ENCODE data around the gene IL1R2.

IL1R2 gene

DNA sequence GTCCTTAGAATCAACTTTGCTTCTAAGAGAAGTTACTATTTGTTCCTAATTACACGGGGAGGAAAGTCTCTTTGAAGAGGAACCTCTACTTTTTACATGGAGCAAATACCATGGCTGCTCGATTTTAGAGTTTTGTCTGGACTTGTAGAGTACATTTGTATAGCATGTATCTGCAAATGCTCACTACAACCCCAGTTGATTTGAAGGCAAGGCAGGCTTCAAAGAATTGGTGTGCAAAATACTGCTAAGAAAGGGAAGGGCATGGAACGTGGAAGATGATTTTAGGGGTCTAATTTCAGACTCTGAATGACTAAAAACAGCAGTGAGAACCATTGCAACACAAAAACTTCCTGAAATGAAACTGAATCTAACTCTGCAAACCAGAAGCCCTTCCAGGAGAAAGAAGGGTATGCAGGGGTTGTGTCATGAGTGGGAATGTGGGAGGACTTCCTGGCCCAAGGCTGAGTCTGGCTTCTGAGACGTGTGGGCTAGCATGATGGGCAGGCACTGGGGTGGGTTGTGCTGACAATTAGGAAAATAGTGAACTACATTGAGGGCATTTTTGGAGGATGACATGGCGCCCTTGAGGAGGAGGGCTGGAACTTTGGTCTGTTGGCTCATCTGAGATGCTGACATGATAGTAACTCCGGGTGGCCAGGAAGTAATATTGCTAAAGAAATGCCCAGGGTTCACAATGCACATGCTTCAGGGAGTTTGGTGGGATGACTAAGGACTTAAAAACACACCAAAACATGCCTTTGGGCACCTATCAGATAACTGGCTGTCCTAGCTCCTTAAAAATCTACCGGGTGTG lies 18.9 kb upstream of the IL1R2 start:
- peak; percentile 16 for DNase-seq
- in situ Hi-C loops (cut with MboI; ENCODE audit: low pct_unique_long_range_greater_than_20kb, low sequenced_read_pairs), result no loop called here

DNA sequence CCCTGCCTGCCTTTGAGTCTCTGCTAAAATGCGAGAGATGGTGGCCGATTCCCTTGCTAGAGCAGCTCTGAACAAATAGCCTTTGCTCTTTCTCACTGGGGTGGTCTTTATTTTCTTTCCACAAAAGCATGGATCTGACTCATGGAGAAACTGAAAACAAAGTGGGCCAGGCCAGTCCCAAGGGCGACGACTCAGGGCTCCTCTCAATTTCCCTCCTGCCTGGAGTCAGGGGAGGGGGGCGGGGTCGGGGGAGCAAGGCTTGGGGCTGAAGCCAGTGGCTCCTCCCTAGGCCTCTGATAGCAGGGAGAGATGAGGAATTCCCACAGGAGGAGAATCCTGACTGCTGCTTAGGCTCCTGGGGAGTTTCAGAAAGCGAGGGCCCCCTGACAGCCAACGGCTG lies 17.1 kb upstream of the IL1R2 start:
- in situ Hi-C loops (cut with MboI; ENCODE audit: low pct_unique_long_range_greater_than_20kb, low sequenced_read_pairs), result no loop called here

DNA sequence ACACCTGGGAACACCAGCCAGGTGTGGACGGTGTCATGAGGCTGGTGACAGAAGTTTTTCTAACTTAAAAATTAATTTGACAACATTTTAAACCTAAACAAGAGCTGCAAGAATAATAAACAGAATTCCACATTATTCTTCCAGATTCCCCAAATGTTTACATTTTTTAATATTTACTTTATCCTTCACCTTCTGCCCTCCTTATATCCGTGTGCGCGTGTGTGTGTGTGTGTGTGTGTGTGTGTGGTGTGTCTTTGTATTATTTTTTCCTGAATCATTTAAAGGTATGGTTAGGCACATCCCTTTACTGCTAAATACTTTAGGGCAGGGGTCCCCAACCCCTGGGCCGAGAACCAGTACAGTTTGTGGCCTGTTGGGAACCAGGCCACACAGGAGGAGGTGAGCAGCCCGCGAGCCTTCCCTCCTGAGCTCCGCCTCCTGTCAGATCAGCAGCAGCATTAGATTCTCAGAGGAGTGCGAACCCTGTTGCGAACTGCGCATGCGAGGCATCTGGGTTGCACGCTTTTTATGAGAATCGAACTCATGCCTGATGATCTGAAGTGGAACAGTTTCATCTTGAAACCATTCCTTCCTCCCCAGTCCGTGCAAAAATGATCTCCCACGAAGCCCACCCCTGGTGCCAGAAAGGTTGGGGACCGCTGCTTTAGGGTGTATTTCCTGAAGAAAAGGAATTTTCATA lies 16.4 kb upstream of the IL1R2 start:
- in situ Hi-C loops (cut with MboI; ENCODE audit: low pct_unique_long_range_greater_than_20kb, low sequenced_read_pairs), result no loop called here
- DNase-seq, result no peak

More for the DNA sequence above, 17.1 kb upstream of the IL1R2 start:
- no peak for DNase-seq

DNA sequence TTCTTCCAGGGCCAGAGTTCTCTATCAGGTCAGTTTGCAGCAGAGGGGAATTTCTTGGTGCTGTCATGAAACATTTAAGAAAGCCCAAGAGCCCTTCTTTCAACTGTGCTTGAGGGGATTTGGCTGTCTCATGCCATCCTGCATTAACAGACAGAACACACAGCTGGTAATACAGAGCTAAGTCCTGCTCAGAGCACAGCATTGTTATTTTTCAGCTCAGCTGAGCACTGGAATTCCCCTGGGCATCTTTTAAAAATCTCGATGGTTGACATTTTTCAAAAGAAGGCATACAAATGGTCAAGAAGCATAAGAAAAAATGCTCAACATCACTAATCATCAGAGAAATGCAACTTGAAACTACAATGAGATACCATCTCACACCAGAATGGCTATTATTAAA lies 14.9 kb upstream of the IL1R2 start:
- in situ Hi-C loops (cut with MboI; ENCODE audit: low pct_unique_long_range_greater_than_20kb, low sequenced_read_pairs), result no loop called here
- DNase-seq, result no peak

DNA sequence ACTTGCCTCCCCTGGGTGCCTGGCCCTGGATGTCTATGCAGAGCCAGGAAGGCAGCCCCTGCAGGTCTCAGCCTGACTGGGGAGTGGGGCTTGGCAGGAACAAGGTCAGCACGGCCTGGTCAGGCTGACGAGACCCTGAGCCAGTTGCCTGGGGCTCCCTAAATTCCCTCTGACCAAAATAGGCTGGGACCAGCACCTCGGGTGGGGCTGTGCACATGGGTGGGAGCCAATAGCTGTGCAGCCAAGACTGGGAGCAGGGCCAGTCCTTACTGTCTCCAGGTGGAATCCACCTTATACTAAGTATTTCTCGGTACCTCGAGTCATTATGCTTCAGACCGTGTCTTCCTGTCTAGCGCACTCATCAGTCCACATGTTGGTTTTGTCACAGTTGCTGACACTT lies 11.4 kb upstream of the IL1R2 start:
- DNase-seq, result no peak
- in situ Hi-C loops (cut with MboI; ENCODE audit: low pct_unique_long_range_greater_than_20kb, low sequenced_read_pairs), result no loop called here

DNA sequence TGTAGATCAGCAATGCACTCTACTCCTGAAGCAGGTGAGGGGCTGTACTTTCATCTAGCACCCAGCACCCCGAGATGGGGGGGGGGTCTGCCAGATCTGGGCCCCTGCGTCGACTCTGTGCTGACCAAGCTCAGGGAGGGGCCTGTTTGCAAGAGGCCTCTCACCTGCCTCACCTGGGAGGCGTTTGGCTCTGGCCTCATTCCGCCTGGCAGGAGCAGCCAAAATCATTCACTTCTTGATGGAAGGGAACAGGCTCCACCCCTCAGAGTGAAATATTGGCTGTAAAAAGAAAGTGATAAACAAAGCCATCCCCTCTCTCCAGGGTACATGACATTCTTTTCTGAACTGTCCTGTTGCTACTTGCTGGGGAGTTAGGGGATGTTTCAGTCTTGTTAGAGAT lies 10.7 kb upstream of the IL1R2 start:
- DNase-seq, result no peak
- in situ Hi-C loops (cut with MboI; ENCODE audit: low pct_unique_long_range_greater_than_20kb, low sequenced_read_pairs), result no loop called here

DNA sequence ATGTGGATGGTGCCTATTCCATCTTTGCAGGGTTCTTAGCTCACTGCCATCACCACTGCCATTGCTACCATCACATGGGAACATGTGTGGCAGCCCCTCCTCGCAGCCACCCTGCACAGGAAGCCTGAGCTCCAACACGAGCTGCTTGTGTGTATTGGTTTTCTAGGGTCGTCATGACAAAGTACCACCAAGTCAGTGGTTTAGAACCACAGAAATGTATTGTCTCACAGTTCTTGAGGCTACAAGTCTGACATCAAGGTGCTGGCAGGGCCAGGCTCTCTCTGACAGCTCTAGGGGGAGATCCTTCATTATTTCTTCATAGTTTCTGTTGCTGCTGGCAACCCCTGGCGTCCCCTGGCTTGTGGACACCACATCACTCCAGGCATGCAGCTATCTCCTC lies 10.3 kb upstream of the IL1R2 start:
- in situ Hi-C loops (cut with MboI; ENCODE audit: low pct_unique_long_range_greater_than_20kb, low sequenced_read_pairs), result no loop called here
- no peak for DNase-seq

DNA sequence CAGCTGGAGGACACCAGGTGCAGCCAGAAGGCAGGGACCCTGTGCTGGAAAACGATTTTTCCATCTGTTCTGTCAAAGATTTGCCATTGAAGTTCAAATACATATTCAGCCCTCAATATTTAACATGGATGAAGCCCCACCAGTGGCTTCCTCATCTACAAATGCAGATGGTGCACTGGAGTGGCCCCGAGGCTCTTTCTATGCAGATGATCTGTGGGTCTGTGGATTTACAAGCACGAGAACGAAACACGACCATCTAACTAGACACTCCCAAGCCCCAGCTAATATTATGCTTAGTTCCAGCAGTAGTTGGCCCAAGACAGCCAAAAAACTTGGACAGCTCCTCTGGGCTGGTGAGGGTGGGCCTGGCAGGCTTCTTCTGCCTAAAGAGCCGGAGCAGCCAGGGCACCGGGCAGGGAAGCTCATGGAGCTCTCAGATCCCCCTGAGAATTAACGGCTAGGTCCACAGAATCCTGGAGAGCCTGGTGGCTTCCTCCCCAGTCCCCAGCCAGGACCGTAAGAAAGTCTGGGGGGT lies 9.2 kb upstream of the IL1R2 start:
- no peak for DNase-seq
- in situ Hi-C loops (cut with MboI; ENCODE audit: low pct_unique_long_range_greater_than_20kb, low sequenced_read_pairs), result no loop called here

DNA sequence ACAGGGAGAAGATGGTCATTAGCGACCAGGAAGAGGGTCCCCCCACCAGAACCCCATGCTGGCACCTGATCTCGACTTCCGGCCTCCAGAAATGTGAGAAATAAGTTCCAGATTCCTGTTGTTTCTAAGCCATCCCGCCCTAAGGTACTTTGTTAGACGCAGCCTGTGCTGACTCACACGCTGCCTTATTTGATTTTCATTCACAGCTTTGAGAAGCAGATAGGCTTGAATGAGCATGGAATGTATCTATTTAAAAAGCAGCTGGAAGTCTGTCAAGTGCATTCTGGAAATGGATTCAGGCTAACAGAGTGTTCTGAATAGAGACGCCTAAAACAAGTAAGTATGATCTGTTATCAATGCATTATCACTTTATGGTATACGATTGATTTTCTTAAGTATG lies 8.3 kb upstream of the IL1R2 start:
- no peak for DNase-seq
- in situ Hi-C loops (cut with MboI; ENCODE audit: low pct_unique_long_range_greater_than_20kb, low sequenced_read_pairs), result no loop called here

DNA sequence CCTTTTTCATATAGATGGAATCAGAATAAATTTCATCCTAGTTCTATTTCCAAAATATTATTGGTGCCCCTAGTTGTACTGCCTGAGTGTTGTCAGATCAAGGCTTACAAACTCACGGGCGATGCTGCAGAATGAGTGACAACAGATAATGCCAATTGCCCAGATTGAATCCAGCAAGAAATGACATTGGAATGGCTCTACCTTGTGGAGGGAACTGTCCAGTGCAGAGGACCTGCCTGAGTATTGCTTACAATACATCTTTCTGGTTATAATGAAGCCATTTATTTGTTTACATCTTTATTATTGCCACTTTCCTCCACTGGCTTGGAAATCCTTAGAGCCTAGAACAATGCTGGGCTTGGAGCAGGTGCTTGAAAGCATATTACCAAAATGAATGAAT lies 7.8 kb upstream of the IL1R2 start:
- peak; percentile 8 for DNase-seq
- in situ Hi-C loops (cut with MboI; ENCODE audit: low pct_unique_long_range_greater_than_20kb, low sequenced_read_pairs), result no loop called here

DNA sequence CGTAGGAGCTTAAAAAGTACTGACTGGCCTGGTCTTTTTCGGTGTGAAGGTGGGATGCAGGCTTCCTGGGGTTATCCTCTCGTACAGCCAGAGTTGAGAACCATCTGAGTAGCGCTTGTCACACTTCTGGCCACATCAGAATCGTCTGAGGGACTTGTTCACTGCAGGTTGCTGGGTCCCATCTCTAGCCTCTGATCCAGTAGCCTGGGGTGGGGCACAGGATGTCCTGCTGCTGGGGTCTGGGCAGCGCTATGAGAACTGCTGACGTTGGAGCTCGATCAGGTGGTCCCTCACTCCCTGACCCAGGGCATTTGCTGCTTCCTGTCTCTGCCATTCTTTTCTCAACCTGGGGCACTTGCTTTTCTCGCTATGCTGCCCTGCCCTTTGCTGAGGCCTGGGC lies 7.1 kb upstream of the IL1R2 start:
- in situ Hi-C loops (cut with MboI; ENCODE audit: low pct_unique_long_range_greater_than_20kb, low sequenced_read_pairs), result no loop called here
- no peak for DNase-seq

DNA sequence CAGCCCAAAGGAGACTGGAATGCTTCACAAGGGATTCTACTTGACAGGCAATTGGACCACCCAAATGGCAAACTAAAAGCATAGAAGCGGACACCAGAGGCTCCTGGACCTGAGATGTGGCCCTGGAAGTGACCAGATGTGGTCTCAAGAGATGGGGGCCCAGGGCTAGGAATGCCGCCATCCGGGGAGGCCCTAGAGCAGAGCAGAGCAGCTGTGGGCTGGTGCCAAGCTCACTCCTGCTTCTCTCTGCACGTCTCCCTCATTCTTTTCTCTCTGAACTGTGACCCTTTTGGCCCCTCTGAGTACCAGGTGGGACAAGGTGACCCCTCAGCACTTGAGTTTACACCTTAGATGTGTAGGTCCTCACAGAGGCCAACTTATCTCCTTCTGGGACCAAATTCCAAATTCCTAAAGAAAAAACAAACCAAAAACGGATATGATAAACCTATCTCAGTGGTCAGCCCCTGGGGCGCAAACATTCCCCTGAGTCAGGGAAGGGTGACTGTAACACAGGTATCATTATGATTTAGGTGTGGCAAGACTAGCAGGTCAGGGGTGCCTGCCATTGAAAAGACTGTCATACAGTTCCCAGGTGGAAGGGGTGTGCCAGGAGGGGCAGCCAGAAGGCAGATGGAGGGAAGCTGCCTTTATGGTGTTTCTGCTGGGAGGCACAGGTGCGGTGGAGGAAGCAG lies 6.5 kb upstream of the IL1R2 start:
- in situ Hi-C loops (cut with MboI; ENCODE audit: low pct_unique_long_range_greater_than_20kb, low sequenced_read_pairs), result no loop called here
- no peak for DNase-seq

DNA sequence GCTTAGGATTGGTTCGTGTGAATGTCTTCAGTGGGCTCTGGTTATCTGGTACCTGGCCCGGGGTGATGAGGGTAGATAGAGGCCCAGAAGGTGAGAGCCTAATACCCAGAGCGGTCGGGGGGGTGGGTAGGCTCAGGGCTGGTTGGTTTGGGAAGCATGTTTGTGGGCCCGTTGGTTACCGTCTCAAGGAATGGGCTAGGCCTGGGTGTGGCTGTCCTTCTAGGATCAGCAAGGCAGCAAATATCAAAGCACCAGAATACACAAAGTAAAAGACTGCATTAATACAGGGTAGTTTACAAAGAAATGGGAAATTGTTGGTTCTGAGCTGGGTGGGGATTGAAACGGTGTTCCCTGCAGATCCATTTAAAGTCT lies 6.0 kb upstream of the IL1R2 start:
- in situ Hi-C loops (cut with MboI; ENCODE audit: low pct_unique_long_range_greater_than_20kb, low sequenced_read_pairs), result no loop called here
- no peak for DNase-seq

DNA sequence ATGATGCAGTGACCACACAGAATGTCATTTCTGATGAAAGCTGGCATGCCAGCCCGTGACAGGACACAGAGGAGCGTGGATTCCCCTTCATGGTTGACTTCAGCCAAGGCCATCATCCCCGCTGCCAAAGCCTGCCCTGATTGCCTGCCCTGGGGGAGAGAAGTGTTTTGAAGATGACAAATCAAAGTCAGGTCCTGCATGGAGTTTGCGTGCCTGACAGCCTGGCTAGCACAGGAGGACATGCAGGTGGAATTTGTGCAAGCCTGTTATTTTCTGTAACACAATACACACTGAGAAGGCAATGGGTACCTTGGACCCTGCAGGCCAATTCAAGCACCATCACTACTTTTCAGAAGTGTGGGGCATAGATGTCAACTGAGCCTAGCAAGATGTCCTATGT lies 5.4 kb upstream of the IL1R2 start:
- DNase-seq, result no peak
- in situ Hi-C loops (cut with MboI; ENCODE audit: low pct_unique_long_range_greater_than_20kb, low sequenced_read_pairs), result no loop called here

DNA sequence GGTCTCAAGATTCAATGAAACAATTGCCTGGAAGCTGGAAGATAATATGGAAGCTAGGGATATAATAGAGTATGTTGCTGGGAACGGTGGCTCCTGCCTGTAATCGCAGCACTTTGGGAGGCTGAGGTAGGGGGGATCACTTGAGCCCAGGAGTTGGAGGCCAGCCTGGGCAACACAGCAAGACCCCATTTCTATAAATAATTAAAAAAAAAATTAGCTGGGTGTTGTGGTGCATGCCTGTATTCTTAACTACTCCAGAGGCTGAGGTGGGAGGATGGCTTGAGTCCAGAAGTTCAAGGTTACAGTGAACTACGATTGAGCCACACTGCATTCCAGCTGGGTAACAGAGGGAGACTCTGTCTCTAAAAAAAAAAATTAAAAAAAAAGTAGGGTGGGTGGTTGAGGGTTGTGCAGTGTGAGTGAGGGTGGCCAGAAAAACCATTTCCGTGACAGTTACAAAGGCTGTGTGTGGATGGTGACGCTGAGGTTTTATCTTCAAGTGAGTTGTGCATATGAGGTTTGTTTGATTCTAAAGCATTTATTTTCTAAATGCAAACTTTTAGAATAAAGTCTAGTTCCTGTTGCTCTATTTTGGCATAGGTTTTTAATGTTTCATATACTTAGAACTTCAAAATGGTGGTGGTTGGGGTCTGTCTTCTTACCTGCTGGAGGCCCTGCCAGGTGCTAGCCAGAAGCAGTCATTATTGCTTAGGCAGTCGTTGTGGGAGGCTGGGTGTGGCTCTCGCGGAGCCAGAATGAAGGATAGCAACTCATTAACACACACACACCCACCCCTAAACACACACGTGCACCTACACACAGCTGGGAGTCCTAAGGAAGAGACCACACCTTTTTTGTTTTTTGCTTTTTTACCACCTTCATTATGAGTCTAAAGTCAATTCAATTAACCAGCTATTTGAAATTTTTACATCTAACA lies 4.7 kb upstream of the IL1R2 start:
- no peak for DNase-seq
- in situ Hi-C loops (cut with MboI; ENCODE audit: low pct_unique_long_range_greater_than_20kb, low sequenced_read_pairs), result no loop called here

DNA sequence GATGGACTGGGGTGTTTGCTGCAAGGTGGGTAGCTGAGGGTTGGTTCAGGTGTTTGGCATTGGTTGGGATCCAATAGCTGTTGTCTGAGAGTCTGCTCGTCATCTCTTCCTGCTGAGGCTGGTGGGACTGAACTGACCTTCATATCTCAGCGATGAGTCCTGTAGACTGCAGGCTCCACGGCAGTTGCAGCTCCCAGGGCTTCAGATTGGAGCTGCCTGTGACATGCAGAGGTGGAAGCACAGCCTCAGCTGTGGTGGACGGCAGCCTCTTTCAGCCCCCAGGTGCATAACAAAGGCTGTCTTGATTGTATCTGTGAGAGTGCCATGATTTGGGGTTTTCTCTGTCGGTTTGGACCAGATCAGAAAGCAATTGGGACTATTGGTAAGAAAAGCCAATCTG lies 3.9 kb upstream of the IL1R2 start:
- no peak for DNase-seq
- in situ Hi-C loops (cut with MboI; ENCODE audit: low pct_unique_long_range_greater_than_20kb, low sequenced_read_pairs), result no loop called here

DNA sequence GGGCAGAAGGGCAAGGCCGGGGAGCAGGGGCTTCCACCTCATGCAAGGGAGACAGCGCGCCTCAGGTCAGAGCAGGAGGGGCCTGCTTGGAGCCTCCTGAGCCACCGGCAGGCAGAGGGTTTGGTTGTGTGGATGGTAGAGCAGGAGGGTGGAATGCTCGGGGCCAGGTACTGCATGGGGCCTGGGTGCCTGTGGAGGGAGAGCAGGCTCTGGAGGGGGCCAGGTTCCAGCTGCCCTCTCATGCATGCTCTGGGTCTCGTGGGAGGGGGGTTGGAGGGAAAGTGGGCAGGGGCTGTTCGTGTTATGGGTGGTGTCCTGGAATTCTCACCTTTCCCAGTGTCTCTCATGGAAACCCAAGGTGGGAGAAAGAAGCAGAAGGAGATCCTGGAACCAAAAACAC lies 3.2 kb upstream of the IL1R2 start:
- DNase-seq, result no peak
- in situ Hi-C loops (cut with MboI; ENCODE audit: low pct_unique_long_range_greater_than_20kb, low sequenced_read_pairs), result no loop called here

DNA sequence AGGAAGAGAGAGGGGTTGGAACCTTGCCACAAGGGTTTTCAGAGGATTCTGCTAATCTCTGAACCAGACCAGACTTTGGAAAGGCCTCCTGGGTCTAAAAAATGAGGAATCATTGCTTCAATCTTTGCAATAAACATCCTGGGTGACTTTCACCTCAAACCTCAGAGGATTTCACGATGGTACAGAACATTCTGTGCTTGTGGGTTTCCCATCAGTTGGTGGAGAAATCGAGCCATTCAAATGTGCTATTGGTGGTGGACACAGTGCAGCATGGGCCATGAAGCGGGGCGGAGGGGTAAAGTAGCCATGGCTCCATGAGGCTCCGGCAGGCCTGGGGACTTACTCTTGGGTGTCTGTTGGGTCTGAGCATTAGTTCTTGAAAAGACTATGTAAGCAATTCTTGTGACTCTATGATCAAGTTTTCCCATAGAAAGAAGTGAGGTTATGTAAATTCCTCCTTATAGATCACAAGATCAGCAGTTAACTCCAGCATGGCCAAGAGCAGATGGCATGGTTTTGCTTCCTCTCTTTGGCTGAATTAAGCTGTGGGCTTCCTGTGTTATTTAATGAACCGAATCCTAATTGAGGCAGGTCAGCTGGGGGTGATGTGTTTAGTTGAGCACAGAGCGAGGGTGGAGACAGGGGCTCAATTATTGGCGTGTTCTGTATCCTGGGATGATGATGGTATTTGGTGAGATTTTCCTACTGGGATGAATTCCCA lies 1.9 kb upstream of the IL1R2 start:
- in situ Hi-C loops (cut with MboI; ENCODE audit: low pct_unique_long_range_greater_than_20kb, low sequenced_read_pairs), result no loop called here
- no peak for DNase-seq

DNA sequence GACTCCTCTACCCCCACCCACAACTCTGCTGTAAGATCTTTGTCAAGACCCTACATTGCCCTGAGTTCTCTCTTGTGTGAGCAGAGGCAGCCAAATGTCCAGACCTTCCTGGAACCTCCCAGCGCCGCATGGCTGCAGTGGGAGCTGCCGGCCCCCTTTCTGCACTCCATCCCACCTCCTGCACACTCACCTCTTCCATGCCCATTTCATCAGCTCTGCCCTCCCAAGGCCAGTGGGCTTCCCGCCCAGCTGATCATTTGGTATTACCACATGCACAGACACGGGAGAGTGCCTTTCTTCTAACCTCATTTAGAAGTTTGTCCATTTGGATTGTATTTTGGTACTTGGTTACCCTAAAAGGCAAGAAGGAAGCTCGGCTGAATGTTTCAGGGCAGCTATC lies 2.0 kb downstream of the IL1R2 start:
- no peak for DNase-seq
- in situ Hi-C loops (cut with MboI; ENCODE audit: low pct_unique_long_range_greater_than_20kb, low sequenced_read_pairs), result no loop called here

Data from KBM-7 (cell line).